Transverse colon (tissue), 4 donors: ENCODE results near the gene ZNF444. TPM values are rescaled to one million over a fixed set of nuclear protein-coding genes. Genes with fewer than 3 reads are reported as not detected.

Source experiments
- DNase-seq: peaks from one replicate; pipeline ENCODE4 v3.0.0-alpha.2; 2019
- H3K27ac ChIP-seq, 4 donors: fragments of 200-600 bp; sonication (generic); 2 replicates each; pipeline ENCODE4 v1.5.1; 2016 to 2018; ENCODE audit warnings: inconsistent platforms in 4 of 4
- H3K27me3 ChIP-seq: fragments of 200-600 bp; sonication (generic); 2 replicates; pipeline ENCODE4 v1.5.1; 2017; ENCODE audit warnings: inconsistent platforms
- H3K36me3 ChIP-seq, 4 donors: fragments of 200-600 bp; sonication (generic); 2 replicates each; pipeline ENCODE4 v1.5.1; 2017 to 2019; ENCODE audit warnings: inconsistent platforms in 4 of 4
- H3K4me1 ChIP-seq, 4 donors: fragments of 200-600 bp; sonication (generic); 2 replicates each; pipeline ENCODE4 v1.5.1; 2017 to 2020; ENCODE audit warnings: inconsistent platforms in 4 of 4
- H3K4me3 ChIP-seq, 4 donors: fragments of 200-600 bp; sonication (generic); 1 replicate in 1 of 4; 2 replicates in 3 of 4; pipeline versions ENCODE4 v1.5.1 to v1.6.1; 2017 to 2019; ENCODE audit warnings: inconsistent platforms in 4 of 4
- H3K9me3 ChIP-seq, 2 donors: fragments of 200-600 bp; sonication (generic); 2 replicates each; pipeline ENCODE4 v1.5.1; 2017 to 2019; ENCODE audit warnings: inconsistent platforms in 2 of 2
- EP300 ChIP-seq: sonication (generic); formaldehyde crosslinking; IDR thresholded peaks from one replicate; pipeline ENCODE4 v1.6.1; 2017; ENCODE audit warnings: antibody characterized with exemption, low read depth
- POLR2A ChIP-seq: fragments of 450-650 bp; IDR thresholded peaks from one replicate; pipeline ENCODE4 v1.6.1; 2016; ENCODE audit warnings: antibody characterized with exemption, mild to moderate bottlenecking, moderate library complexity
- POLR2AphosphoS5 ChIP-seq, 3 donors: sonication (generic); formaldehyde crosslinking; IDR thresholded peaks; one replicate each; pipeline ENCODE4 v1.6.1; 2016; ENCODE audit warnings: antibody characterized with exemption in 3 of 3
- WGBS, 2 donors: methylation state at CpG; one replicate each; pipeline ENCODE4 v1.1.5; 2018; ENCODE audit warnings: low coverage in 1 of 2; 5-methylcytosine and 5-hydroxymethylcytosine counted together
- in situ Hi-C, 4 donors: fragments of 200-750 bp; cut with MboI; loops; one replicate each; pipeline versions ENCODE4 v1.15.0 to v1.15.1; 2017; ENCODE audit warnings: low sequenced_read_pairs in 3 of 4, low pct_ligation_motif_present in 1 of 4, low pct_unique_long_range_greater_than_20kb in 1 of 4
- intact Hi-C: fragments of 100-400 bp; cut with DNase I; formaldehyde crosslinking; loops from one replicate; pipeline ENCODE4 v1.15.1; 2023; ENCODE audit warnings: low total_unique reads
- total RNA-seq, 4 donors: library from RNA; depleted of rRNA; stranded (reverse); fragments of >200 nt; gene quantifications; one replicate each; pipeline ENCODE4 v1.1.0, GENCODE V29; 2016
- TF ChIP-seq, protein P1 (sequence below), 5 experiments: fragments of 200-600 bp in 3 of 5; fragments of 450-650 bp in 2 of 5; sonication (generic) in 3 of 5; IDR thresholded peaks; 1 replicate in 2 of 5; 2 replicates in 3 of 5; pipeline ENCODE4 v1.5.1; 2016 to 2017; ENCODE audit warnings: antibody characterized with exemption in 5 of 5, inconsistent platforms in 3 of 5, mild to moderate bottlenecking in 2 of 5, moderate library complexity in 1 of 5

Gene ZNF444
- total RNA-seq, 4 donors from 2014 or later, result 20.7 to 148 (median 39.2) TPM

DNA sequence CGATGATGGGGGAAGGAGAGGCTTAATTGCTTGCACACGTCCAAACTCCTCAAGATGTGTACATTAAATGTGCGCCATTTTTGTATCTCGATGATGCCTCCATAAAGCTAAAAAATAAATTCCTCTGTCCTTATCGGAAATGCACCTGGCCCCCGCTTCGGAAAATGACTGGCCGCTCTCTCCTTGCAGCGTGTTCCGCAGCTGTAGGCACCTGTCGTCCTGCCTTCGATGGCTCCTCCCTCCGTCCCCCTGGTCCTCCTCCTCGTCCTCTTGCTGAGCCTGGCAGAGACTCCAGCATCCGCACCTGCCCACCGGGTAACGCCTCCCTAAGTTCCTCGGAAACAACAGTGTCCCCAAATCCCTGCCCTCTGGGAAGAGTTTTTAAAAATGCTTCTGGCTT, 35.8 kb downstream of the ZNF444 start:
- H3K4me3 ChIP-seq, result no peak overlapping the region
- H3K27ac ChIP-seq, result no peak overlapping the region
- 76 to 78% methylated on average over 14 to 18 of the region's 18 CpGs for WGBS, 2 donors
- H3K9me3 ChIP-seq, result no peaks in the 10 kb centered on the region
- peaks cover 40% of the 10 kb centered on the region for H3K27me3 ChIP-seq
- no peak for TF ChIP-seq EP300
- TF ChIP-seq, protein P1, sequence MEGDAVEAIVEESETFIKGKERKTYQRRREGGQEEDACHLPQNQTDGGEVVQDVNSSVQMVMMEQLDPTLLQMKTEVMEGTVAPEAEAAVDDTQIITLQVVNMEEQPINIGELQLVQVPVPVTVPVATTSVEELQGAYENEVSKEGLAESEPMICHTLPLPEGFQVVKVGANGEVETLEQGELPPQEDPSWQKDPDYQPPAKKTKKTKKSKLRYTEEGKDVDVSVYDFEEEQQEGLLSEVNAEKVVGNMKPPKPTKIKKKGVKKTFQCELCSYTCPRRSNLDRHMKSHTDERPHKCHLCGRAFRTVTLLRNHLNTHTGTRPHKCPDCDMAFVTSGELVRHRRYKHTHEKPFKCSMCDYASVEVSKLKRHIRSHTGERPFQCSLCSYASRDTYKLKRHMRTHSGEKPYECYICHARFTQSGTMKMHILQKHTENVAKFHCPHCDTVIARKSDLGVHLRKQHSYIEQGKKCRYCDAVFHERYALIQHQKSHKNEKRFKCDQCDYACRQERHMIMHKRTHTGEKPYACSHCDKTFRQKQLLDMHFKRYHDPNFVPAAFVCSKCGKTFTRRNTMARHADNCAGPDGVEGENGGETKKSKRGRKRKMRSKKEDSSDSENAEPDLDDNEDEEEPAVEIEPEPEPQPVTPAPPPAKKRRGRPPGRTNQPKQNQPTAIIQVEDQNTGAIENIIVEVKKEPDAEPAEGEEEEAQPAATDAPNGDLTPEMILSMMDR (IDR thresholded peaks at IDR 0.05), result no peak
- intact Hi-C loops (no loop called here), in situ Hi-C loops (loop anchor here in 1 of 4 donors (10.0 kb wide), 1 partner anchor 102 kb away; no protein-coding TSS in a partner anchor)
- DNase-seq, result no peak
- H3K36me3 ChIP-seq, result no peaks in the 10 kb centered on the region
- H3K4me1 ChIP-seq, result peaks cover 0 to under 1% (median 0%) of the 10 kb centered on the region in 4 donors

DNA sequence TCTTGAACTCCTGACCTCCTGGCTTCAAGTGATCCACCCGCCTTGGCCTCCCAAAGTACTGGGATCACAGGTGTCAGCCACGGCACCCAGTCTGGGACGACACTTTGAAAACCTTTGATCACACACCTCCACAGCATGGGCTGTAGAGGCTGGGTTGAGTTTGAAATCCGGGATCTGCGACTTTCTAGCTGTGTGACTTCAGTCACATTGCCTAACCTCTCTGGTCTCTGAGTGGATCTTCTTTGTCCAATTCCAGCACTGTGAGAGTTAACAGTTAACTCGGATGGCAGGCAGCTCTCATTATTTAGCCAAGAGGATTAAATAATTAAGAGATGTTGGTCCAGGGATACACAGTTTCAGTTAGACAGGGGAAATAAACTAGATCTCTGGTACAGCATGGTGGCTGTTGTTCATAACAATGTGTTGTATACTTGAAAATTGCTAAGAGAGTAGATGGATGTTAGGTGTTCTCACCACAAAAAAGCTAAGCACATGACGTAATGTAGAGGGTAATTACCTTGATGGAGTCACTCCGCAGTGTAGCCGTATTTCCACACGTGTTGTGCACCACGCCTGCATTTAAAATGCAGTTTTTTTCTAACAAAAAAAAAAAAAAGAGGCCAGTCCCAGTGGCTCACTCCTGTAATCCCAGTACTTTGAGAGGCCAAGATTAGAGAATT, 36.6 kb downstream of the ZNF444 start:
- Histone ChIP-seq H3K27me3 (peaks cover 40% of the 10 kb centered on the region), H3K36me3 (no peaks in the 10 kb centered on the region), H3K4me1 (no peaks in the 10 kb centered on the region), H3K4me3 (no peak overlapping the region), H3K27ac (no peak overlapping the region), H3K9me3 (no peaks in the 10 kb centered on the region)
- WGBS, 2 donors, result 0 to 55% methylated on average over 2 to 11 of the region's 11 CpGs
- TF ChIP-seq, protein P1 (IDR thresholded peaks at IDR 0.05), result no peak
- TF ChIP-seq POLR2AphosphoS5 (IDR thresholded peaks at IDR 0.05) (no peak), POLR2A (no peak), EP300 (no peak)
- in situ Hi-C loops (loop anchor here in 1 of 4 donors (10.0 kb wide), 1 partner anchor 103 kb away; no protein-coding TSS in a partner anchor), intact Hi-C loops (no loop called here)
- DNase-seq, result no peak

DNA sequence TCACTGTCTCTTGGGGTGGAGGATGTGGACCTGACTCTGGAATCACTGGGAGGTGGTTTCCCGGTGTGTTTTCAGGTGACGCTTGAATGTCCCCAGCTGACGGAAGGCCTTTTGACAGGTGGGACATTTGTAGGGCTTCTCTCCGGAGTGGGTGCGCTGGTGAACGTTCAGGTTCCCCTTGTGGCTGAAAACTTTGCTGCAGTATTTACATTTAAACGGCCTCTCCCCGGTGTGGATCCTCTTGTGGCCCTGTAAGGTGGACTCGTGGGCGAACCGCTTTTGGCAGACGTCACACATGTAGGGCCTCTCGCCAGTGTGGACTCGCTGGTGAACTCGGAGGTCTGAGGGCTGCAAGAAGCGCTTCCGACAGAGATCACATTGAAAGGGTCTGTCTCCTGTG, 48.7 kb downstream of the ZNF444 start:
- Histone ChIP-seq H3K36me3 (no peaks in the 10 kb centered on the region), H3K27me3 (no peaks in the 10 kb centered on the region), H3K4me1 (no peaks in the 10 kb centered on the region), H3K9me3 (no peaks in the 10 kb centered on the region), H3K4me3 (no peak overlapping the region), H3K27ac (no peak overlapping the region)
- no peak for DNase-seq
- 73 to 83% methylated on average over 1 to 17 of the region's 17 CpGs for WGBS, 2 donors
- intact Hi-C loops, result no loop called here
- in situ Hi-C loops, result no loop called here
- TF ChIP-seq EP300 (no peak), POLR2AphosphoS5 (IDR thresholded peaks at IDR 0.05) (no peak), POLR2A (no peak)
- TF ChIP-seq, protein P1 (IDR thresholded peaks at IDR 0.05), result no peak

DNA sequence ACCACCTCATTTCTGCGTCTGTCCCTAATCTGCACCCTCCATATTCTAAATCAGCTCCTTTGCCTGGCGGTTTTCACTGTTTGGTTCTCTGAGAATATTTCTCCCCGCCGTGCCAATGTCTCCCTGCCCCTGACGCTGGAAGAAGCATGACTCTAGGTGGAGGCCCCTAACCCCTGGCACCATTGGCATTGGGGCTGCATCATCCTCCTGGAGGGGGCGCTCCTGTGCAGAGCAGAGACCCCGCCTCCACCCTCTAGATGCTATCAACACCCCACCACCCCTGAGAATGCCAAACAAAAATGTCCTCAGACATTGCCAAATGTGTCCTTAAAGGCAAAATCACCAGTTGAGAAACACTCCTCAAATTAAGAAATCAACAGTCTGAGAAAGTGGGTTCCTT, 50.0 kb downstream of the ZNF444 start:
- TF ChIP-seq, protein P1 (IDR thresholded peaks at IDR 0.05), result no peak
- no peak for TF ChIP-seq POLR2AphosphoS5 (IDR thresholded peaks at IDR 0.05)
- TF ChIP-seq EP300, result no peak
- no peak for TF ChIP-seq POLR2A
- DNase-seq, result no peak
- Histone ChIP-seq H3K4me1 (no peaks in the 10 kb centered on the region), H3K27ac (no peak overlapping the region), H3K36me3 (no peaks in the 10 kb centered on the region), H3K27me3 (no peaks in the 10 kb centered on the region), H3K4me3 (no peak overlapping the region), H3K9me3 (no peaks in the 10 kb centered on the region)
- in situ Hi-C loops, result no loop called here
- intact Hi-C loops, result no loop called here
- WGBS, 2 donors, result 81 to 83% methylated on average over 1 to 7 of the region's 7 CpGs
